ENCODE results near the gene SPOPL.
"Not testable (repeated sequence)": the region's sequence is repeated elsewhere in the genome, so short reads cannot be mapped to it uniquely, and the experiment has no call there.

Gene SPOPL

DNA sequence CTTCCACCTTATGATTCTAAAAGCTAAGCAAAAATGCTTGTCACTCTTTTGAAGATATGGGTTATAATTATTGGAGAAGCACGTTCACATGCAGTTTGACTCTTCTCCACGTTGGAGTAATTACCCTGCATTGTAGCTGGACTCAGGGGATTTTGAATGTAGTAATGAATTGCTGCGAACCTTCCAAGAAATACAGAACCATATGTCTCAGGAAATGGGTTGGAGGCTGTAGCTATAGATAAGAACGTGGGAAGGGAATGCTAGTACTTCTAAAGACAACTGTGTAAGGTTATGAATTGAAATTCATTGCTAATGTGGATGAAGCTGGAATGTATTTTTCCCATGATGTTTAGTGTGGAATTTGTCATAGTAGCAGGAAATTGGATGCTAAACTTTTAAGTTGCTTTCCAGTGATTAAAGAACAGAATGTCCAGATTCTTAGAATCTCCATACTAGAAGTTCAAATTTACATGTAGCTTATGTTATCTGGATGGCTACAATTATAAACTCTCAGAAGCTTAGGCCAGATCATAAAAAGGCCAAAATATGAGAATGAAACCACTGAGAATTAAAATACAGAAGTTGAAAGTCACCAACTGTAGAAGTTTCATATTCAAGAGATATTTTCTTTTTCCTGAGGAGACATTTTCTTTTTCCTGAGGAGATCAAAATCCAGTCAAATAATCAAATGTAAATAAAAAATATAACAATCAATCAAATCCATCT is 27.3 kb upstream of the SPOPL start:
- H3K4me1 ChIP-seq = no peaks in the 10 kb centered on the region
- no peak overlapping the region for H3K27ac ChIP-seq
- no peaks in the 10 kb centered on the region for H3K36me3 ChIP-seq
- no peak overlapping the region for H3K4me3 ChIP-seq
- H3K27me3 ChIP-seq = no peaks in the 10 kb centered on the region
- H4K20me1 ChIP-seq = no peaks in the 10 kb centered on the region
- H3K9ac ChIP-seq = no peak overlapping the region
- no peaks in the 10 kb centered on the region for H3K9me3 ChIP-seq
- no peak overlapping the region for H3K4me2 ChIP-seq
- TF ChIP-seq Cebpa-rat (IDR thresholded peaks at IDR 0.05) = no peak

DNA sequence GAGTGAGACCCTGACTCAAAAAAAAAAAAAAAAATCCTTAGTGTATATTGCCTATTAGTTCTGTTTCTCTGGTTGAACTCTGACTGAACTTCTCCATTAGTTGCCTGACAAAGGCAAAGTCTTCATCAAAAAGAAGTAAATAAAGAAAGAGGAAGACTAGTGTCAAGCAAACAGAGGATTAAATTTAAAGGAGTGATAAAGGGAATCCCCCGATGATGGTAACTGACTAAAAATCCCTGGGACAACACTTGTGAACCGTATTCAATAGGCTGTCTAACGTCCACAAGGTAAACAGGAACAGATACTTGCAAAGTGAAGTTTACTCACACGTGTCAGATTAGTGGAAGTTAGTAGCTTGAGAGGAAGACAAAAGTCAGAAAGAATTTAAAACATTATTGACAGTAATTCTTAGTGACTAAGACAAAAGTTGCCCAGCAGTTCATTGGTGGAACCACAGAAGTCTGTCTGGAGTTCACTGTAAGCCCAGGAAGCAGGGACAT is 26.2 kb upstream of the SPOPL start:
- no peak for TF ChIP-seq Cebpa-rat (IDR thresholded peaks at IDR 0.05)
- H4K20me1 ChIP-seq = no peaks in the 10 kb centered on the region
- H3K36me3 ChIP-seq = no peaks in the 10 kb centered on the region
- H3K27ac ChIP-seq = no peak overlapping the region
- no peaks in the 10 kb centered on the region for H3K4me1 ChIP-seq
- H3K4me2 ChIP-seq = no peak overlapping the region
- H3K4me3 ChIP-seq = no peak overlapping the region
- H3K9me3 ChIP-seq = no peaks in the 10 kb centered on the region
- no peak overlapping the region for H3K9ac ChIP-seq
- H3K27me3 ChIP-seq = no peaks in the 10 kb centered on the region

DNA sequence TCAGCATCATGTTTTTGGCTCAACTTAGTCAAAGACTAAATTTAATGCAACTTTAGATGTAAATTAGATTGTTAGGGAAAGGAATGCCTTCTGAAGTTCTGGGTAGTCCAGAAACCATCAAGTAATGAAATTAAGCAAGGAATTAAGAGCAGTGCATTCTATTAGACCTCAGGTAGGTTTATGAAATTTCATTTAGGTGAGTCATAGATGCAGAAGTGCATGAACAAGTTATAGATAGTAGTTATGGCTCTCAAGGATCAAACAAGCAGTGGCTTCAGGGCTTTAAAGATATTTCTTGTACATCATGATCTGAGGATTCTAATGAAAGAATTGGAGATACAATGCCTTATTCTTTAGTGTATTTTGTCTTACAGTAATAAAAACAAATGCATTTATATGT is 25.4 kb upstream of the SPOPL start:
- Histone ChIP-seq H3K4me1 (no peaks in the 10 kb centered on the region), H3K27me3 (no peaks in the 10 kb centered on the region), H3K9ac (no peak overlapping the region), H3K9me3 (no peaks in the 10 kb centered on the region), H4K20me1 (no peaks in the 10 kb centered on the region), H3K4me3 (no peak overlapping the region), H3K36me3 (no peaks in the 10 kb centered on the region), H3K4me2 (no peak overlapping the region), H3K27ac (no peak overlapping the region)
- no peak for TF ChIP-seq Cebpa-rat (IDR thresholded peaks at IDR 0.05)

DNA sequence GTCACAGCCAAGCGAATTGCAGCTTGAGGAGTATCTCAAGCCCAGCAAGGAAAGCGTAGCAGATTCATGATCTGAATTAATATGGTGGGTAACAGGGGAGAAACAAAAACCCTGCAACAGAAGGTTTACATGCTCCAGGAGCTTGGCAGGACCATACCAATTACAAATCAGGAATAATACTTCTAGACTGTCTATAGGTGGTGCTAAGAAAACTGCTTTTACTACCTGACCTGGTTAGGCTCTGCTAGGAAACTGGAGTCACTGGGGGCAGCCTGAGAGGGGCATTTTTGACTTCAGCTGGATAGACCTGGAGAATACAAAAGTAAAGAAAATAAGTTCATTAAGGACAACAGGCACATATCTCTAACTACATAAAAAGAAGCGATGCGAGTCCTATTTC is 24.6 kb upstream of the SPOPL start:
- H3K4me3 ChIP-seq = no peak overlapping the region
- no peaks in the 10 kb centered on the region for H3K36me3 ChIP-seq
- no peaks in the 10 kb centered on the region for H3K4me1 ChIP-seq
- no peak for TF ChIP-seq Cebpa-rat (IDR thresholded peaks at IDR 0.05)
- H3K27ac ChIP-seq = no peak overlapping the region
- no peaks in the 10 kb centered on the region for H3K9me3 ChIP-seq
- no peaks in the 10 kb centered on the region for H3K27me3 ChIP-seq
- no peaks in the 10 kb centered on the region for H4K20me1 ChIP-seq
- H3K4me2 ChIP-seq = no peak overlapping the region
- no peak overlapping the region for H3K9ac ChIP-seq

DNA sequence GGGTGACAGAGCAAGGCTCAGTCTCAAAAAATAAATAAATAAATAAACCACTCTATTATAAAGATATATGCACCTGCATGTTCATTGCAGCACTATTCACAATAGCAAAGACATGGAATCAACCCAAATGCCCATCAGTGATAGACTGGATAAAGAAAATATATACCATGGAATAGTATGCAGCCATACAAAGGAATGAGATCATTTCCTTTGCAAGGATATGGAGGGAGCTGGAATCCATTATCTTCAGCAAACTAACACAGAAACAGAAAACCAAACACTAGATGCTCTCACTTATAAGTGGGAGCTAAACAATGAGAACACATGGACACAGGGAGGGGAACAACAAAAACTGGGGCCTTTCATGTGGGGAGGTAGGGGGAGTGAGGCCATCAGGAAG is 18.8 kb upstream of the SPOPL start:
- not testable (repeated sequence) for H3K4me1 ChIP-seq, H3K36me3 ChIP-seq, H3K4me3 ChIP-seq, H4K20me1 ChIP-seq, H3K9ac ChIP-seq, H3K27ac ChIP-seq, H3K9me3 ChIP-seq, H3K27me3 ChIP-seq, H3K4me2 ChIP-seq

DNA sequence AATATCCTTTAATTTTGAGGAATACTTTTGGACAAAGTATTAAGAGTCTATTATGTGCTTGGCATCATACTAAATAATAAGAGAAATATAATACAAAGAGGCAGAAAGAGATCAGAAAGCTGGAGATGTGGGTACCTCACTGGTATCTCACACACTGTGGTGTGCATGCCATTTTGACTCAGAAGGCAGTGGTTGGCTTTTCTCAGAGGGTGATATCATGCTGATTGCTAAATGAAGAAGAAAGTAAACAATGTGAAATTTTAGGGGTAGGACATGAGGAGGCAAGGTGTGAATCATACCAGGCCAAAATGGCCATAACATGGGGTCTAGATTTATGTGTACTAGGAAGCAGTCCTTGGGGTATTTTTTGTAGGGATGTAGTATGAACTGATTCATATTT is 16.6 kb upstream of the SPOPL start:
- no peak overlapping the region for H3K9ac ChIP-seq
- H3K4me1 ChIP-seq = no peaks in the 10 kb centered on the region
- H3K4me2 ChIP-seq = no peak overlapping the region
- H3K27me3 ChIP-seq = no peaks in the 10 kb centered on the region
- no peaks in the 10 kb centered on the region for H4K20me1 ChIP-seq
- H3K9me3 ChIP-seq = peaks cover 4% of the 10 kb centered on the region; the same call in 1 of the 2 replicates
- H3K27ac ChIP-seq = no peak overlapping the region
- no peak overlapping the region for H3K4me3 ChIP-seq
- TF ChIP-seq Cebpa-rat (IDR thresholded peaks at IDR 0.05) = no peak
- H3K36me3 ChIP-seq = no peaks in the 10 kb centered on the region

DNA sequence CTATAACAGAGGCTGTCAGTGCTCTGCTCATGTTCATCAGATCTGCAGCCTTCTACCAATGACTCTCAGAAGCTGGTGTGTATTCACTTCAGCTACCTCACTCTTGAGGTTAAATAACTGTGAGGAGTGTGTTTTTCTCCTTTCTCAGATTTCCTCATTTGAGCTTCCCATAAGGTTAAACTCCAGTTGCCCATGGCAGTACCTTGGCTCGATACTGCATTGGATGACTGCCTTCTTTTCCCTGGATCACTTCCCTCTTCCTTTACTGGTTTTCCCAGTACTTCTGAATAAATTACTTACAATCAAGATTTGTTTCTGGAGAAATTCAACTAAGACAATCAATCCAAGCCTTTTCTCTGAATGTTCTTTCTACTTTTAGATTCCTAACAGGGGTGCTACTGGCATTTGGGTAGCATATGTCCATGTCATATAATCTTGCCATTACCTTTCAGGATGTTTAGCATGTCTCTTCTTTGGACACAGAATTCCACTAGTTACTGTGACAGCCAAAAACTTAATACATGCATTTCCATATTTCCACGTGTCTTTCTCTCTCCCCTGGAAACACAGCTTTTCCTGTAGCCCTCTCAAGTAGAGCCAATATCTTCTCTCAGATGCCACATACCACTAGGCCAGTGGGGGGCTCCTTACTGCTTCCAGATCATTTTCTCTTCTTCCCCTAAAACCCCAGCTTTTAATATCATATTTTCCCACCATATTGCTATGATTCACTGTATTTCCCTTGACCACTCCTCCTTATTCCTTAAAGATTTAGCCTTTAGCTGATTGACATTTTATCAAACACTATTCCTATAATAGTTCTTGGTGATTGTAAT is 15.0 kb upstream of the SPOPL start:
- H3K4me3 ChIP-seq = no peak overlapping the region
- TF ChIP-seq Cebpa-rat (IDR thresholded peaks at IDR 0.05) = no peak
- no peak overlapping the region for H3K27ac ChIP-seq
- peaks cover 4% of the 10 kb centered on the region; the same call in 1 of the 2 replicates for H3K9me3 ChIP-seq
- no peak overlapping the region for H3K4me2 ChIP-seq
- no peaks in the 10 kb centered on the region for H4K20me1 ChIP-seq
- no peaks in the 10 kb centered on the region for H3K36me3 ChIP-seq
- H3K4me1 ChIP-seq = no peaks in the 10 kb centered on the region
- no peak overlapping the region for H3K9ac ChIP-seq
- no peaks in the 10 kb centered on the region for H3K27me3 ChIP-seq

DNA sequence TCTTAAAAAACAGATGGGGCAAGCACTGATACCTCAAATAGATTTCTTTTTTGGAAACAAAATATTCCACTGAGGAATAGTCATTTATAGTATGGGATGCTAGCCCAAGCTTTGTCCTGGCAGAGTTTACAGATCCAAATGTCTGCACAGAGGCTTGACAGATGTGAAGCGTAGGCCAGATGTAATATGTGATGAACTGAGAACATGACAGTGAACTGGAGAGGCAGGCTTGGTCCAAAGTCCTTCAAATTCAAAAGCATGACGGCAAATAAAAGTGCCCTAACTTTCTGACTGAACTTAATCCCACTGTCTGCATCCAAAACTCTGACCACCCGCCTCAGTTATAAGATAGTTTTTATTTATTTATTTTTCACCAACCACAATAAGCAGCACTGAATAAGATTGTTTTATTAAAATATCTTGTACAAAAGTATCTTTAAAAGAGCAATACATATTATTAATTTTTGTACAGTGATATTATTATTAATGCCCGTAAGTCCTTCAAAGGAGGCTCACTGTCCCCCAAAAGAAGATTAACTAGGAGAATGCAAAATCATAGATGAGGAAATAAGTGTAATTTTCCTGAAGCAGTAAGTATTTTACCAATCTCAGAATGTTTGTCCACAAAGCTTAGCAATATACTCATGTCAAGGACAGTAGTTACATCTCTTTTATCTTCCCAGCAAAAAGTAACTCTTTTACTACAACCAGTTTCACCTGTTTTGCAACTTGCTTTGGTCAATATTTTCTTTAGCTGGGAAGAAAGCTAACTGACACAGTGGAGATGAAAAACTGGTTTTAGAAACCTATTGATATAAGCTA is 10.7 kb upstream of the SPOPL start:
- H3K36me3 ChIP-seq = no peaks in the 10 kb centered on the region
- no peak overlapping the region for H3K9ac ChIP-seq
- TF ChIP-seq Cebpa-rat (IDR thresholded peaks at IDR 0.05) = no peak
- H3K27ac ChIP-seq = no peak overlapping the region
- no peak overlapping the region for H3K4me2 ChIP-seq
- no peaks in the 10 kb centered on the region for H4K20me1 ChIP-seq
- H3K4me3 ChIP-seq = no peak overlapping the region
- H3K4me1 ChIP-seq = no peaks in the 10 kb centered on the region
- no peaks in the 10 kb centered on the region for H3K27me3 ChIP-seq
- H3K9me3 ChIP-seq = no peaks in the 10 kb centered on the region

DNA sequence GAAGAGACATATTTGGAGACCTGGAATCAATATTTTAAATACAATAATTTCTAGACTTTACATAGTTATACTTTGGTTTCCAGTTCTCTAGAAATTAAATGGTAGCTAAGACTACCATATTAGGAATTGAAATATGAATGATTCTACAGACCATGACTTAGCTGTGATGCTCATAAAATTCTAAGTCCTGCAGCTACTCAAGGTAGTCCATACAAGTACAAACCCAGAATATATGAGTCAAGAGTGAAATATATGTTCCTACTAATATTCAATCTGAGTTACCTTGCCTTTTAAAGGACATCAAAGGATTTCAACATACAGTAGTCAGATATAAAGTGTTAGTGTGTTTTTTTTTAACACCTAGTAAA is 10.1 kb upstream of the SPOPL start:
- H3K4me1 ChIP-seq = no peaks in the 10 kb centered on the region
- no peaks in the 10 kb centered on the region for H3K36me3 ChIP-seq
- H3K4me3 ChIP-seq = no peak overlapping the region
- no peaks in the 10 kb centered on the region for H3K27me3 ChIP-seq
- no peak overlapping the region for H3K9ac ChIP-seq
- no peaks in the 10 kb centered on the region for H4K20me1 ChIP-seq
- H3K9me3 ChIP-seq = no peaks in the 10 kb centered on the region
- H3K4me2 ChIP-seq = no peak overlapping the region
- TF ChIP-seq Cebpa-rat (IDR thresholded peaks at IDR 0.05) = no peak
- H3K27ac ChIP-seq = no peak overlapping the region

DNA sequence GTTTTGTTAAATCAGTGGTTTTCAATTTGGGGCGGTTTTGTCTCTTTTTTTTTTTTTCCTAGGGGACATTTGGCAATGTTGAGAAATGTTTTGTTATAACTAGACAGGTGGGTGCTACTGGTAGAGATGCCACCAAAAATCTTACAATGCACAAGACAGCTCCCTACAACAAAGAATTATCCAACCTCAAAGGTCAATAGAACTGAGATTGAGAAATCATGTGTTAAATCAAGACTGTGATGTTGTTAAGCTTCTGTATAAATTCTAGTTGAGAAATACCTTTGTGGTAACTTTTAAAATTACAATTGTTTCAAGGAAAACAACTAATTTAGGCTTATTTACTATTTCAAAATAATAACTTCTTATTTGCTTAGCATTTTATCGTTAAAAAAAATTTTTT is 9.4 kb upstream of the SPOPL start:
- Histone ChIP-seq H3K4me3 (no peak overlapping the region), H3K9ac (no peak overlapping the region), H3K27ac (no peak overlapping the region), H3K27me3 (no peaks in the 10 kb centered on the region), H3K4me1 (no peaks in the 10 kb centered on the region), H3K36me3 (no peaks in the 10 kb centered on the region), H4K20me1 (no peaks in the 10 kb centered on the region), H3K9me3 (no peaks in the 10 kb centered on the region), H3K4me2 (no peak overlapping the region)
- no peak for TF ChIP-seq Cebpa-rat (IDR thresholded peaks at IDR 0.05)

All from BLaER1 (cell line).